ENCODE results near the gene LPAR1. TPM values are rescaled to one million over a fixed set of nuclear protein-coding genes. Genes with fewer than 3 reads are reported as not detected.

The LPAR1 gene
- total and polyA plus RNA-seq, 2 of the 8 experiments (the other 6 are each of a cell fraction or from before 2014, with no cell fraction given), result 3.4 to 5.1 TPM

GRCh38 chr9:110939047-110939446 is 99.2 kb downstream of the LPAR1 start (continued):
- TF ChIP-seq, protein P1, sequence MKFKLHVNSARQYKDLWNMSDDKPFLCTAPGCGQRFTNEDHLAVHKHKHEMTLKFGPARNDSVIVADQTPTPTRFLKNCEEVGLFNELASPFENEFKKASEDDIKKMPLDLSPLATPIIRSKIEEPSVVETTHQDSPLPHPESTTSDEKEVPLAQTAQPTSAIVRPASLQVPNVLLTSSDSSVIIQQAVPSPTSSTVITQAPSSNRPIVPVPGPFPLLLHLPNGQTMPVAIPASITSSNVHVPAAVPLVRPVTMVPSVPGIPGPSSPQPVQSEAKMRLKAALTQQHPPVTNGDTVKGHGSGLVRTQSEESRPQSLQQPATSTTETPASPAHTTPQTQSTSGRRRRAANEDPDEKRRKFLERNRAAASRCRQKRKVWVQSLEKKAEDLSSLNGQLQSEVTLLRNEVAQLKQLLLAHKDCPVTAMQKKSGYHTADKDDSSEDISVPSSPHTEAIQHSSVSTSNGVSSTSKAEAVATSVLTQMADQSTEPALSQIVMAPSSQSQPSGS (IDR thresholded peaks at IDR 0.05; ENCODE audit: low read length), result no peak
- TF ChIP-seq RNF2 (IDR thresholded peaks at IDR 0.05; ENCODE audit: borderline replicate concordance, low read depth, low read length, missing control alignments, poor library complexity, severe bottlenecking) (no peak), BCL11A (IDR thresholded peaks at IDR 0.05; ENCODE audit: low read depth in 2 of 2, low read length in 2 of 2) (no peak)
